Activated CD4-positive, CD25-positive, alpha-beta regulatory T cell treated with anti-CD3 and anti-CD28 coated beads, Interleukin-2, amount 50 U/mL, for 24 hours (primary cell): ENCODE results near the gene RAB14.

Source experiments
- ATAC-seq, 2 donors: fragments of 150-1000 bp; cut with Tn5 transposase; one replicate each; pipeline ENCODE4 v1.10.0; 2021; ENCODE audit warnings: mild to moderate bottlenecking in 1 of 2, moderate library complexity in 1 of 2

RAB14 gene

GRCh38 chr9:121218357-121219027, 16.8 kb upstream of the RAB14 start:
- ATAC-seq, result no peak

GRCh38 chr9:121217609-121218292, 16.1 kb upstream of the RAB14 start:
- ATAC-seq, result peak; percentile 68 to 79

GRCh38 chr9:121216271-121216805, 14.7 kb upstream of the RAB14 start:
- ATAC-seq, result no peak

DNA sequence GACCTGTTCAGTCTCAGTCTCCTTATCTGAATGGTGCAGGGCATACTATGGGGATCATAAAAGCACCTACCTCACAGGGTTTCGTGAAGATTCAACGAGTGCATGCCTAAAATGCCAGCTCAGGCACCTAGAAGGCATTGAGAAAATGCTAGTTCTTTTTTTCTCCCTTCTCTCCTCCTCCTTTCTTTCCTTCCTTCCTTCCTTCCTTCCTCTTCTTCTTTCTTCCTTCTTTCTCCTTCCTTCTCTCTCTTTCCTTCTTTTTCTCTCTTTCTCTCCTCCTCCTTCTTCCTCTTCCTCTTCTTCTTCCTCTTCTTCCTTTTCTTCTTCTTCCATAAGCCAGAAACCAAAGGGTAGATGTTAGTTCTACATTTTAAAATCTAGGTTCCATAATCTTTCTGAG, 12.3 kb upstream of the RAB14 start:
- no peak for ATAC-seq

DNA sequence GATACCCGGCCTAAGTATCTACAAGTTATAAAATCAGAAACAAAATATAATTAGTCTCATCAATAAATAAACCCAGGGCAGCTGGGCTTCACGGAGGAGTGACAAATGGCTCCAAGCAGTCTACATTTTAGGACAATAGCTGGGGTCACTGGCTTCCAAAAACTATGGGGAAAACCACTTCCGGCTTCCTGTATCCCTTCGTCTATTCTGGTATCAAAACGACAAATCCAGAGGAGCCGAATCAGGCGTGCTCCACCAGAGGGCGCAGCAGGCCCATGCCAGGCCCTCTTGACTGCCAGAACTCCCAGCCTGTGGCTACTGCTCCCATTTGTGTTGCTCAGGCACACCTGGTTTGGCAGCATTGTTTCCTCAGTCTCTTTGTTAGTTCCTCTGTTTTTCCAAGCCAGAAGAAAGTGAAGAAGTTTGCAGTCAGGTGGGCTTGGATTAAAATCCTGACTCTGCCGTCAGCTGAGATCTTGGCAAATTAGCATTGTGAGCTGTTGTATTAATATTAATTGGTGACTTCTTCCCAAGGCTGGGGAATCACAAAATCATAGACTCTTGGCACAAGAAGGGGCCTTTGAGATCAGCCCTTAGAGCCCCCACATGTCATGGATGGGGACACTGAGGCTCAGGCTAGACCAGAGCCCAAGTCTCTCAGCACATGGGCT, 11.6 kb upstream of the RAB14 start:
- peak in 1 of 2 donors; percentile 66 for ATAC-seq

- ATAC-seq, result no peak
Observed at GRCh38 chr9:121210536-121210935, 8.9 kb upstream of the RAB14 start.

GRCh38 chr9:121207371-121207940, 5.8 kb upstream of the RAB14 start:
- ATAC-seq, result peak; percentile 74

- peak; percentile 44 to 64 for ATAC-seq
Observed at GRCh38 chr9:121206516-121207370, 5.1 kb upstream of the RAB14 start.

GRCh38 chr9:121204611-121205010, 2.9 kb upstream of the RAB14 start:
- ATAC-seq, result no peak

GRCh38 chr9:121204121-121204520, 2.5 kb upstream of the RAB14 start:
- ATAC-seq, result no peak

GRCh38 chr9:121201045-121201737, 478 bp downstream of the RAB14 start:
- ATAC-seq, result peak; percentile 13 to 19

DNA sequence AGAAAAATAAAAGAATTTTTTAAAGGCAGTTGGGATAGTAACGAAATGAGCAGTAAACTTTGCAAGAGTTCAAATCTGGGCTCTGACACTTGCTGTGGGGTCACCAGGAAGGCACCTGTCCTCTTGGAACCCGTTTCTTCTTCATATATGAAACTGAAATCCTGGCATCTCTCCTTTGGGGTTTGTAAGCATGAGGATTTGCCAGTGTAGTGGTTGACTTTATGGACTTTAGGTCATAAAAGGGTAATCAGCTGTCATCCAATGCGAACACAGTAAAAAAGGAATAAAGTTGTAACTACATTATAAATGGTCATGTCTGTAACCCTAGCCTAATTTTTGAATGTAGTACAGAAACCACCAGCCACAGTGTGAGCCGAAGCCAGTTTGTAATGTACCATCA, 1.3 kb downstream of the RAB14 start:
- no peak for ATAC-seq

- ATAC-seq, result no peak
Observed at GRCh38 chr9:121199921-121200320, 1.7 kb downstream of the RAB14 start.

DNA sequence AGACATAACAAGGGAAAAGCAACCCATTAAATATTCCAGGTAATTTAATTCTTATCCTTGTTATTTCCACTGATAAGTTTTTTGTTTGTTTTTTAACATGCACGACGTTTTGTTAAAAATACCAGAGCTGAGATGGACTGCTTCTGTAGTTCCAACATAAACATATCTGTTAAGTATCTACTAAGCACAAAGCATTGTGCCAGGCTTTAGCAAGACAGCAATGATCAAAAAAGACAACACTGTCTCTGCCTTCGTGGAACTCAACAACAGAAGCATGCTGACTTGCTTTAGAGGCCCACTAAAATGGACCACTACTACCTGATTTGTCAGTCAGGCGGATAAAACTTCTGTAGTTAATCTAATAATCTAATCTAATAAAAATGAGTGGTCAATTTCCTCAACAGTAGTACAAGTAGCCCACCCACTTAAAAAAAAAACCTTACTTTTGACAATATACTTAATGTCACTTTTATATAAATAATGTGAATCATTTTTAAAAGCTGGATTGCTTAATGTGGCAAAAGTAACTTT, 3.1 kb downstream of the RAB14 start:
- ATAC-seq, result no peak

DNA sequence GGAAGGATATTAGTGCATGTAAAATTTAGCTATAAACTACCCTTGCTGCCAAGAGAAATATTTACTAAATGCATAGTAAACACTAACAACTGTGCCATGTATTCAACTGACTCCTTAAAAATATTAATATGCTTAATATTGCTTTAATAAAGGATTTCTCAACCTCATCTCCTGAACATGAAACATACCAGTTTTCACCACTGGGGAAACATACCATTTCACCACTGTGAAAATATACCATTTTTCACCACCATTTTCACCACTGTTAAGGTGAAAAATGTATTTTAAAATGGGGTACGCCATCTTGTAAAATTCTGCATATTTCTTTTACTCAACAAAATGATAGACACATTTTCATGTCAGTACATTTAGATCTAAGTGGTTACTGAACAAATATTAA, 4.5 kb downstream of the RAB14 start:
- no peak for ATAC-seq

GRCh38 chr9:121196389-121196788, 5.3 kb downstream of the RAB14 start:
- ATAC-seq, result no peak

DNA sequence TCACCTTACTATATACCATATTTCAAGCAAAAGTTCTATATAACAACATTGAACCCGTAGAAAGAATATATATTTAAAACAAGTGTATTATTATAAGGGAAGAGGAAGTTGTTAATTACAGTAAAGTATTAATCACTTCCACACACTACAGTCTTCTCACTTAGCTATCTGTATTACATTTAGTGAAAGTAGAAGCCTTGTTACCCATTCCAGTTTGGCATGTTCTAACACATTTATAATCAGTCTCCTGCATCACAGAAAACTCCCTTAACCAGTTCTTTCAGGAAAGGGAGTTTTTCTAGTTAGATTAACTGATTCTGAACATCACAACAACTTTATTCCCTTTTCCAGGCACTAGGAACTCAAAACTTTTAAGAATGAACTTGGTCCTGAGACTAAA, 6.9 kb downstream of the RAB14 start:
- ATAC-seq, result peak; percentile 21 to 34

GRCh38 chr9:121192959-121193640, 8.6 kb downstream of the RAB14 start:
- ATAC-seq, result peak in 1 of 2 donors; percentile 31

DNA sequence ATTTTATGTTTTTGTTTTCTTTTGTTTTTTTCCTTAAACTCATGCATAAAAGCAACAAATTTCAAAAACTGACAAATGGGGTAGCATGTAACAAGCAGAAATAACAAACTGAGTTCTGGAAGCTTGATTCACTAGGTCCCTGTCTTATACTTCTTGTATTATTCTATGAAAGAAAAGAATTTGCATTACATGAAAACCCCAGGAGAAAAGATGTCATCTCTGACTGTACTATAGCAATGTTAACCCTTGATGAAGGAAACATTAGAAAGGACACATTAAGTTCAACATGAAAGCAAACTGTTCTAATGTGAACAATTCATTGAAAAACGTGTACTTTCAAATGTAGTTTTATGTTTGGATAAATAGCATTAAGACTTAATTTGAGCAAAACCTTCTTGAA, 9.2 kb downstream of the RAB14 start:
- peak in 1 of 2 donors; percentile 36 for ATAC-seq

DNA sequence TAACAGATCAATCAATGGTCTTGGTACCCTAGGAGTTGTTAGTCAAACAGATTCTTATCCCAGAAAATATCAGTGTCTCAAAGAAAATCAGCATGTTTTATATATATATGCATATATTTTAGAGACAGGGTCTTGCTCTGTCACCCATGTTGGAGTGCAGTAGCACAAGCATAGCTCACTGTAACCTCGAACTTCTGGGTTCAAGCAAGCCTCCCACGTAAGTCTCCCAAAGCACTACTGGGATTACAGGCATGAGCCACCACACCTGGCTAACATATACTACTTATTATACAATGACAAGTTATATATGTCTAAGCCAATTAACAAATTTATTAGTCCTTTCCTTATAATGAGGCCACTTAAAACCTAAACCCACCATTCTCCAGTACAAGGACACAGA, 10.4 kb downstream of the RAB14 start:
- no peak for ATAC-seq

- ATAC-seq, result no peak
Observed at GRCh38 chr9:121189660-121190059, 12.0 kb downstream of the RAB14 start.
